ENCODE results near the gene ASPA. TPM values are rescaled to one million over a fixed set of nuclear protein-coding genes. Genes with fewer than 3 reads are reported as not detected.
A peak's percentile ranks its signal among the peaks of the same experiment; 100 is the strongest.

The ASPA gene
- total RNA-seq, 1 experiment from 2014 or later: 0.04 TPM

DNA sequence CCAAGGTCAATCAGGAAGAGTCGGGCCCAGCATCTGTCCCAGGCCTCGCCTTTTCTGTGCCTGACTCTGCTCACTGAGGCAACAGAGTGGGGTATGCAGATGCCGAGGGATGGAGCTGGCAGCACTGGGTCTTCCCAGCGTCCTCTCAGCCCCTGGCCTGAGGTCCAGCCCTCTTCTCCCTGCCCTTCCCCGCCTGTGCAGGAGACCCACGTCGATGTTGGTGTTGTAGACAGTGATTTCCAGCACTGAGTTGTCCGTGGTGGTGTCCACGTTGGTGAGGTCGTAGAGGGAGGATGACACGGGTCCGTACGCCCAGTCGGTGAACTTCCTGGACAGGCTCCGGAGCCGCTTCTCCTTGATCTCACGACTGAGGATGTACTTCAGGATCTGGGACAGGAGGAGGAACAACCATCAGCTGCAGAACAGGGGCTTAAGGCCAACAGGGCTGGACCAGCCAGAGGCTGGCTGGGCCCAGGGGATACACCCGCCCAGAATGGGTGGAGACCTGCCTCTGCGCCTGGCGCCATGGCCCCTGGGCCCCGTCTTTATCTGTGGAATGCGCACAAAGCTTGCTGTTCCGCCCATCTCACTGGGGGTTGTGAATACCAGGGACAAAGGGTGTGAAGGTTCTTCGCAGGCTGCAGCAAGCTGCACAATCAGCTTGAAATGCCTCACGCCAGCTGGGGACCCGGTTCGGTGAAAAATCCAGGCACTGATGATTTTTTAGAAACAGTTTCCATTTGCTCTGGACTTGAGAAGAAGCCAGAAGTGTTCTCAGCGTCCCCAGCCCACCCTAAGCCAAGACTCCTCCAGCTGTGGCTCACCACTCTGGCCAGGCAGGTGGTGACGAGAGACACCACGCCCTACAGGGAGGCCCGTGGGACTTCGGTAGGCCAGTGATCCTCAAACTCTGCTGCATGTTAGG, 54.3 kb downstream of the ASPA start:
- DNase-seq (ENCODE audit: low spot score) (peak; percentile 50), ATAC-seq (peak; percentile 75)
- H3K9me3 Mint-ChIP-seq: no peaks in the 10 kb centered on the region; the same call in 1 of the 2 replicates
- H3K4me1 Mint-ChIP-seq: peaks cover 25% of the 10 kb centered on the region
- H3K36me3 Mint-ChIP-seq: no peaks in the 10 kb centered on the region
- TF ChIP-seq NR3C1 (CRISPR knock-in tag; conservative IDR thresholded peaks at IDR 0.05; ENCODE audit: low read depth): no peak
- TF ChIP-seq, protein P1, sequence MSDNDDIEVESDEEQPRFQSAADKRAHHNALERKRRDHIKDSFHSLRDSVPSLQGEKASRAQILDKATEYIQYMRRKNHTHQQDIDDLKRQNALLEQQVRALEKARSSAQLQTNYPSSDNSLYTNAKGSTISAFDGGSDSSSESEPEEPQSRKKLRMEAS (CRISPR knock-in tag; IDR thresholded peaks at IDR 0.05): peak; percentile 51; the same call in 1 of the 2 replicates
- TF ChIP-seq SOX15 (CRISPR knock-in tag; IDR thresholded peaks at IDR 0.05): no peak
- TF ChIP-seq FOXP1 (CRISPR knock-in tag; IDR thresholded peaks at IDR 0.05; ENCODE audit: borderline replicate concordance): peak; percentile 35; the same call in 1 of the 2 replicates
- TF ChIP-seq TEAD1 (CRISPR knock-in tag; IDR thresholded peaks at IDR 0.05): peak; percentile 83; the same call in 1 of the 2 replicates
- POLR2A ChIA-PET: no interaction called here
- H3K27ac Mint-ChIP-seq: no peak overlapping the region
- no peaks in the 10 kb centered on the region; the same call in 1 of the 2 replicates for H3K27me3 Mint-ChIP-seq (ENCODE audit: low read depth)
- CTCF ChIA-PET: interaction anchor here (1.0 kb wide), 2 partner anchors 72 to 482 kb away, joined by 3 read pairs; no protein-coding TSS in a partner anchor
- no peak overlapping the region for H3K4me3 Mint-ChIP-seq

DNA sequence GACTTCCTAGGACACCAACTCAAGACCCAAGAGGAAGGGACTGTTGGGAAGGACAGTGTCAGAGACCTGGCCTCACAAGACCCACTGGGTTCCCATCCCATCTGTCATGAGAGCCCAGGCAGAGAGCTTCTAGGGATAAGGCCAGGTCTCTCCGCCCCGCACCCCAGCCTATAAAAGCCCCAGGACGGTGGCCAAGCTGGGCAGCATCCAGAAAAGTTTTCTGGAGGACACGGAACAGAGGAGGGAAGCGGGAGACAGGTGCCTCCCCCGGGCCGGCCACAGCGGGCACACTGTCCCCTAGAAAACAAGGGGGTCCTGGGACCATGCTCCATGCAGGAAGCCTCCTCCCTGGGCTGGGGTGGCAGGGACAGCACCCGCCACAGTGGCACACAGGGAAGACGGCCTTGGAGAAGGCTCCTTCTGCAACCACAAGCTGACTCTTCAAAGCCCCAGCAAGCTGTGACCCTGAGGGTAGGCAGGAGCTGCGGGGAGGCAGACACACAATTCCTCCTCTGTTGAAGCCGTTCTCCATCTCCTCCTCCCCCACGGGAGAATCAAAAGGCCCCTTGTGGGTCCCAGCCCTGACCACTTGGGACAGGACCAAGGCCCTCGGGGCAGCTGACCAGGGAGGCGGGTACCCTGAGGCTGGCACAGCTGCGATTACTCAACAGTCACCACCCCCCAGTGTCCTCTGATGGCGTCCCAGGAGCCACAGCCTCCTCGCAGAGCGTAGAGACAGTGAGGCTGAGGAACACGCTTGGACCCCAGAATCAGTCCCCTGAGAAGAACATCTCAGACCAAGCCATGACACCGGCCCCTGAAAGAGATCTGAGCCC, 55.7 kb downstream of the ASPA start:
- H3K9me3 Mint-ChIP-seq: no peaks in the 10 kb centered on the region; the same call in 1 of the 2 replicates
- H3K27me3 Mint-ChIP-seq (ENCODE audit: low read depth): peaks cover 3% of the 10 kb centered on the region; the same call in 1 of the 2 replicates
- H3K36me3 Mint-ChIP-seq: no peaks in the 10 kb centered on the region
- DNase-seq (ENCODE audit: low spot score): no peak
- CTCF ChIA-PET: no interaction called here
- H3K4me1 Mint-ChIP-seq: peaks cover 33% of the 10 kb centered on the region
- POLR2A ChIA-PET: no interaction called here
- no peak overlapping the region for H3K27ac Mint-ChIP-seq
- ATAC-seq: no peak
- no peak overlapping the region for H3K4me3 Mint-ChIP-seq
- TF ChIP-seq, protein P2, sequence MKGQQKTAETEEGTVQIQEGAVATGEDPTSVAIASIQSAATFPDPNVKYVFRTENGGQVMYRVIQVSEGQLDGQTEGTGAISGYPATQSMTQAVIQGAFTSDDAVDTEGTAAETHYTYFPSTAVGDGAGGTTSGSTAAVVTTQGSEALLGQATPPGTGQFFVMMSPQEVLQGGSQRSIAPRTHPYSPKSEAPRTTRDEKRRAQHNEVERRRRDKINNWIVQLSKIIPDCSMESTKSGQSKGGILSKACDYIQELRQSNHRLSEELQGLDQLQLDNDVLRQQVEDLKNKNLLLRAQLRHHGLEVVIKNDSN (CRISPR knock-in tag; IDR thresholded peaks at IDR 0.05): no peak
- TF ChIP-seq, protein P3, sequence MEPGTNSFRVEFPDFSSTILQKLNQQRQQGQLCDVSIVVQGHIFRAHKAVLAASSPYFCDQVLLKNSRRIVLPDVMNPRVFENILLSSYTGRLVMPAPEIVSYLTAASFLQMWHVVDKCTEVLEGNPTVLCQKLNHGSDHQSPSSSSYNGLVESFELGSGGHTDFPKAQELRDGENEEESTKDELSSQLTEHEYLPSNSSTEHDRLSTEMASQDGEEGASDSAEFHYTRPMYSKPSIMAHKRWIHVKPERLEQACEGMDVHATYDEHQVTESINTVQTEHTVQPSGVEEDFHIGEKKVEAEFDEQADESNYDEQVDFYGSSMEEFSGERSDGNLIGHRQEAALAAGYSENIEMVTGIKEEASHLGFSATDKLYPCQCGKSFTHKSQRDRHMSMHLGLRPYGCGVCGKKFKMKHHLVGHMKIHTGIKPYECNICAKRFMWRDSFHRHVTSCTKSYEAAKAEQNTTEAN (CRISPR knock-in tag; IDR thresholded peaks at IDR 0.05): no peak
- TF ChIP-seq ELF4 (CRISPR knock-in tag; IDR thresholded peaks at IDR 0.05; ENCODE audit: low read depth) (no peak), NR3C1 (CRISPR knock-in tag; conservative IDR thresholded peaks at IDR 0.05; ENCODE audit: low read depth) (no peak), IRF2 (CRISPR knock-in tag; IDR thresholded peaks at IDR 0.05; ENCODE audit: borderline replicate concordance, low read depth) (no peak), CBFB (CRISPR knock-in tag; IDR thresholded peaks at IDR 0.05; ENCODE audit: low read depth) (no peak), HMGA2 (CRISPR knock-in tag; IDR thresholded peaks at IDR 0.05) (no peak), JAZF1 (CRISPR knock-in tag; IDR thresholded peaks at IDR 0.05) (no peak), FOXP1 (CRISPR knock-in tag; IDR thresholded peaks at IDR 0.05; ENCODE audit: borderline replicate concordance) (no peak), ETV6 (CRISPR knock-in tag; IDR thresholded peaks at IDR 0.05) (no peak)
- TF ChIP-seq, protein P4, sequence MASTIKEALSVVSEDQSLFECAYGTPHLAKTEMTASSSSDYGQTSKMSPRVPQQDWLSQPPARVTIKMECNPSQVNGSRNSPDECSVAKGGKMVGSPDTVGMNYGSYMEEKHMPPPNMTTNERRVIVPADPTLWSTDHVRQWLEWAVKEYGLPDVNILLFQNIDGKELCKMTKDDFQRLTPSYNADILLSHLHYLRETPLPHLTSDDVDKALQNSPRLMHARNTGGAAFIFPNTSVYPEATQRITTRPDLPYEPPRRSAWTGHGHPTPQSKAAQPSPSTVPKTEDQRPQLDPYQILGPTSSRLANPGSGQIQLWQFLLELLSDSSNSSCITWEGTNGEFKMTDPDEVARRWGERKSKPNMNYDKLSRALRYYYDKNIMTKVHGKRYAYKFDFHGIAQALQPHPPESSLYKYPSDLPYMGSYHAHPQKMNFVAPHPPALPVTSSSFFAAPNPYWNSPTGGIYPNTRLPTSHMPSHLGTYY (CRISPR knock-in tag; IDR thresholded peaks at IDR 0.05): no peak
- TF ChIP-seq, protein P5, sequence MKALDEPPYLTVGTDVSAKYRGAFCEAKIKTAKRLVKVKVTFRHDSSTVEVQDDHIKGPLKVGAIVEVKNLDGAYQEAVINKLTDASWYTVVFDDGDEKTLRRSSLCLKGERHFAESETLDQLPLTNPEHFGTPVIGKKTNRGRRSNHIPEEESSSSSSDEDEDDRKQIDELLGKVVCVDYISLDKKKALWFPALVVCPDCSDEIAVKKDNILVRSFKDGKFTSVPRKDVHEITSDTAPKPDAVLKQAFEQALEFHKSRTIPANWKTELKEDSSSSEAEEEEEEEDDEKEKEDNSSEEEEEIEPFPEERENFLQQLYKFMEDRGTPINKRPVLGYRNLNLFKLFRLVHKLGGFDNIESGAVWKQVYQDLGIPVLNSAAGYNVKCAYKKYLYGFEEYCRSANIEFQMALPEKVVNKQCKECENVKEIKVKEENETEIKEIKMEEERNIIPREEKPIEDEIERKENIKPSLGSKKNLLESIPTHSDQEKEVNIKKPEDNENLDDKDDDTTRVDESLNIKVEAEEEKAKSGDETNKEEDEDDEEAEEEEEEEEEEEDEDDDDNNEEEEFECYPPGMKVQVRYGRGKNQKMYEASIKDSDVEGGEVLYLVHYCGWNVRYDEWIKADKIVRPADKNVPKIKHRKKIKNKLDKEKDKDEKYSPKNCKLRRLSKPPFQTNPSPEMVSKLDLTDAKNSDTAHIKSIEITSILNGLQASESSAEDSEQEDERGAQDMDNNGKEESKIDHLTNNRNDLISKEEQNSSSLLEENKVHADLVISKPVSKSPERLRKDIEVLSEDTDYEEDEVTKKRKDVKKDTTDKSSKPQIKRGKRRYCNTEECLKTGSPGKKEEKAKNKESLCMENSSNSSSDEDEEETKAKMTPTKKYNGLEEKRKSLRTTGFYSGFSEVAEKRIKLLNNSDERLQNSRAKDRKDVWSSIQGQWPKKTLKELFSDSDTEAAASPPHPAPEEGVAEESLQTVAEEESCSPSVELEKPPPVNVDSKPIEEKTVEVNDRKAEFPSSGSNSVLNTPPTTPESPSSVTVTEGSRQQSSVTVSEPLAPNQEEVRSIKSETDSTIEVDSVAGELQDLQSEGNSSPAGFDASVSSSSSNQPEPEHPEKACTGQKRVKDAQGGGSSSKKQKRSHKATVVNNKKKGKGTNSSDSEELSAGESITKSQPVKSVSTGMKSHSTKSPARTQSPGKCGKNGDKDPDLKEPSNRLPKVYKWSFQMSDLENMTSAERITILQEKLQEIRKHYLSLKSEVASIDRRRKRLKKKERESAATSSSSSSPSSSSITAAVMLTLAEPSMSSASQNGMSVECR (CRISPR knock-in tag; IDR thresholded peaks at IDR 0.05; ENCODE audit: borderline replicate concordance): no peak
- TF ChIP-seq, protein P6, sequence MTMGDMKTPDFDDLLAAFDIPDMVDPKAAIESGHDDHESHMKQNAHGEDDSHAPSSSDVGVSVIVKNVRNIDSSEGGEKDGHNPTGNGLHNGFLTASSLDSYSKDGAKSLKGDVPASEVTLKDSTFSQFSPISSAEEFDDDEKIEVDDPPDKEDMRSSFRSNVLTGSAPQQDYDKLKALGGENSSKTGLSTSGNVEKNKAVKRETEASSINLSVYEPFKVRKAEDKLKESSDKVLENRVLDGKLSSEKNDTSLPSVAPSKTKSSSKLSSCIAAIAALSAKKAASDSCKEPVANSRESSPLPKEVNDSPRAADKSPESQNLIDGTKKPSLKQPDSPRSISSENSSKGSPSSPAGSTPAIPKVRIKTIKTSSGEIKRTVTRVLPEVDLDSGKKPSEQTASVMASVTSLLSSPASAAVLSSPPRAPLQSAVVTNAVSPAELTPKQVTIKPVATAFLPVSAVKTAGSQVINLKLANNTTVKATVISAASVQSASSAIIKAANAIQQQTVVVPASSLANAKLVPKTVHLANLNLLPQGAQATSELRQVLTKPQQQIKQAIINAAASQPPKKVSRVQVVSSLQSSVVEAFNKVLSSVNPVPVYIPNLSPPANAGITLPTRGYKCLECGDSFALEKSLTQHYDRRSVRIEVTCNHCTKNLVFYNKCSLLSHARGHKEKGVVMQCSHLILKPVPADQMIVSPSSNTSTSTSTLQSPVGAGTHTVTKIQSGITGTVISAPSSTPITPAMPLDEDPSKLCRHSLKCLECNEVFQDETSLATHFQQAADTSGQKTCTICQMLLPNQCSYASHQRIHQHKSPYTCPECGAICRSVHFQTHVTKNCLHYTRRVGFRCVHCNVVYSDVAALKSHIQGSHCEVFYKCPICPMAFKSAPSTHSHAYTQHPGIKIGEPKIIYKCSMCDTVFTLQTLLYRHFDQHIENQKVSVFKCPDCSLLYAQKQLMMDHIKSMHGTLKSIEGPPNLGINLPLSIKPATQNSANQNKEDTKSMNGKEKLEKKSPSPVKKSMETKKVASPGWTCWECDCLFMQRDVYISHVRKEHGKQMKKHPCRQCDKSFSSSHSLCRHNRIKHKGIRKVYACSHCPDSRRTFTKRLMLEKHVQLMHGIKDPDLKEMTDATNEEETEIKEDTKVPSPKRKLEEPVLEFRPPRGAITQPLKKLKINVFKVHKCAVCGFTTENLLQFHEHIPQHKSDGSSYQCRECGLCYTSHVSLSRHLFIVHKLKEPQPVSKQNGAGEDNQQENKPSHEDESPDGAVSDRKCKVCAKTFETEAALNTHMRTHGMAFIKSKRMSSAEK (CRISPR knock-in tag; IDR thresholded peaks at IDR 0.05; ENCODE audit: borderline replicate concordance): no peak
- TF ChIP-seq, protein P7, sequence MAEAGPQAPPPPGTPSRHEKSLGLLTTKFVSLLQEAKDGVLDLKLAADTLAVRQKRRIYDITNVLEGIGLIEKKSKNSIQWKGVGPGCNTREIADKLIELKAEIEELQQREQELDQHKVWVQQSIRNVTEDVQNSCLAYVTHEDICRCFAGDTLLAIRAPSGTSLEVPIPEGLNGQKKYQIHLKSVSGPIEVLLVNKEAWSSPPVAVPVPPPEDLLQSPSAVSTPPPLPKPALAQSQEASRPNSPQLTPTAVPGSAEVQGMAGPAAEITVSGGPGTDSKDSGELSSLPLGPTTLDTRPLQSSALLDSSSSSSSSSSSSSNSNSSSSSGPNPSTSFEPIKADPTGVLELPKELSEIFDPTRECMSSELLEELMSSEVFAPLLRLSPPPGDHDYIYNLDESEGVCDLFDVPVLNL (CRISPR knock-in tag; IDR thresholded peaks at IDR 0.05; ENCODE audit: borderline replicate concordance, low read depth): no peak

Data from WTC11 (cell line).